H9 (cell line): ENCODE data around the gene RDH5. TPM values are rescaled to one million over a fixed set of nuclear protein-coding genes. Genes with fewer than 3 reads are reported as not detected.

ENCODE experiments used
- DNase-seq: peaks from one replicate; pipeline ENCODE4 v3.0.0-alpha.2; 2017
- H2AFZ ChIP-seq: one replicate; pipeline ENCODE4 v1.6.1; 2013; ENCODE audit warnings: mild to moderate bottlenecking, low read length, control low read depth, moderate library complexity
- H2AK5ac ChIP-seq: 2 replicates; pipeline ENCODE4 v1.6.1; 2013; ENCODE audit warnings: low read length, control low read depth, mixed read lengths; ENCODE audit not compliant: insufficient read length
- H2BK120ac ChIP-seq: one replicate; pipeline ENCODE4 v1.6.1; 2013; ENCODE audit warnings: low read depth, mild to moderate bottlenecking, low read length, control low read depth, inconsistent platforms; ENCODE audit not compliant: poor library complexity, severe bottlenecking
- H2BK12ac ChIP-seq: 2 replicates; pipeline ENCODE4 v1.6.1; 2013; ENCODE audit warnings: low read length, control low read depth, mixed read lengths, low read depth; ENCODE audit not compliant: insufficient read length
- H2BK15ac ChIP-seq: 2 replicates; pipeline ENCODE4 v1.6.1; 2013; ENCODE audit warnings: low read depth, low read length, control low read depth
- H2BK20ac ChIP-seq: one replicate; pipeline ENCODE4 v1.6.1; 2013; ENCODE audit warnings: low read depth, mild to moderate bottlenecking, low read length, control low read depth, inconsistent platforms; ENCODE audit not compliant: poor library complexity, severe bottlenecking
- H2BK5ac ChIP-seq: 2 replicates; pipeline ENCODE4 v1.6.1; 2013; ENCODE audit warnings: low read length, control low read depth, mixed read lengths; ENCODE audit not compliant: insufficient read length
- H3K14ac ChIP-seq: 2 replicates; pipeline ENCODE4 v1.6.1; 2013; ENCODE audit warnings: low read length, control low read depth; ENCODE audit not compliant: insufficient read depth
- H3K18ac ChIP-seq: 2 replicates; pipeline ENCODE4 v1.6.1; 2013; ENCODE audit warnings: low read depth, mild to moderate bottlenecking, mixed read lengths, low read length, control low read depth; ENCODE audit not compliant: insufficient read length
- H3K23ac ChIP-seq: 2 replicates; pipeline ENCODE4 v1.6.1; 2013; ENCODE audit warnings: low read length, control low read depth, mixed read lengths, low read depth; ENCODE audit not compliant: insufficient read length
- H3K23me2 ChIP-seq: 2 replicates; pipeline ENCODE4 v1.6.1; 2013; ENCODE audit warnings: low read depth, mild to moderate bottlenecking, mixed read lengths, low read length, control low read depth; ENCODE audit not compliant: insufficient read length, poor library complexity, severe bottlenecking
- H3K27ac ChIP-seq: 2 replicates; pipeline ENCODE4 v1.5.1; 2013; ENCODE audit warnings: low read length, control low read depth, mixed read lengths, low read depth; ENCODE audit not compliant: insufficient read length
- H3K27me3 ChIP-seq: 2 replicates; pipeline ENCODE4 v1.6.1; 2013; ENCODE audit warnings: low read length, control low read depth, inconsistent platforms; ENCODE audit not compliant: insufficient read depth
- H3K4ac ChIP-seq: 2 replicates; pipeline ENCODE4 v1.6.1; 2013; ENCODE audit warnings: low read depth, mild to moderate bottlenecking, control low read depth, inconsistent platforms, low read length, moderate library complexity
- H3K4me1 ChIP-seq: 2 replicates; pipeline ENCODE4 v1.6.1; 2013; ENCODE audit warnings: low read length, control low read depth, inconsistent platforms; ENCODE audit not compliant: insufficient read depth
- H3K4me2 ChIP-seq: 2 replicates; pipeline ENCODE4 v1.6.1; 2013; ENCODE audit warnings: low read length, control low read depth, mixed read lengths; ENCODE audit not compliant: insufficient read length, insufficient read depth
- H3K56ac ChIP-seq: 2 replicates; pipeline ENCODE4 v1.6.1; 2013; ENCODE audit warnings: low read depth, mild to moderate bottlenecking, mixed read lengths, low read length, control low read depth; ENCODE audit not compliant: insufficient read length
- H3K79me1 ChIP-seq: 2 replicates; pipeline ENCODE4 v1.6.1; 2013; ENCODE audit warnings: low read depth, mild to moderate bottlenecking, moderate library complexity, low read length, control low read depth, inconsistent platforms; ENCODE audit not compliant: insufficient read depth, poor library complexity, severe bottlenecking
- H3K79me2 ChIP-seq: 2 replicates; pipeline ENCODE4 v1.6.1; 2013; ENCODE audit warnings: low read length, control low read depth, inconsistent platforms; ENCODE audit not compliant: insufficient read depth
- H3K9ac ChIP-seq: 2 replicates; pipeline ENCODE4 v1.6.1; 2013; ENCODE audit warnings: low read length, control low read depth, mixed read lengths; ENCODE audit not compliant: insufficient read length; ENCODE audit errors: extremely low read depth
- H3K9me3 ChIP-seq: one replicate; pipeline ENCODE4 v1.6.1; 2013; ENCODE audit warnings: low read depth, low read length, inconsistent platforms; ENCODE audit not compliant: control insufficient read depth
- H3T11ph ChIP-seq: one replicate; pipeline ENCODE4 v1.6.1; 2013; ENCODE audit warnings: mild to moderate bottlenecking, low read length, control low read depth, inconsistent platforms
- H4K20me1 ChIP-seq: one replicate; pipeline ENCODE4 v1.6.1; 2013; ENCODE audit not compliant: control insufficient read depth, insufficient read length, insufficient read depth
- H4K5ac ChIP-seq: 2 replicates; pipeline ENCODE4 v1.6.1; 2013; ENCODE audit warnings: low read depth, mild to moderate bottlenecking, mixed read lengths, low read length, control low read depth; ENCODE audit not compliant: insufficient read length
- H4K8ac ChIP-seq: replicated peaks from 2 replicates; pipeline ENCODE4 v1.6.1; 2013; ENCODE audit warnings: low read length, control low read depth, mixed read lengths, low read depth; ENCODE audit not compliant: insufficient read length
- H4K91ac ChIP-seq: 2 replicates; pipeline ENCODE4 v1.6.1; 2013; ENCODE audit warnings: low read depth, mild to moderate bottlenecking, moderate library complexity, mixed read lengths, low read length, control low read depth; ENCODE audit not compliant: insufficient read length
- H3K27ac Mint-ChIP-seq, 3 experiments: 2 replicates in 2 of 3; 3 replicates in 1 of 3; pipeline ENCODE4 v1.8.0; 2020 to 2021; ENCODE audit warnings: mixed read lengths in 3 of 3, mild to moderate bottlenecking in 1 of 3, moderate library complexity in 1 of 3
- H3K27me3 Mint-ChIP-seq: 2 replicates; pipeline ENCODE4 v1.8.0; 2021; ENCODE audit warnings: low read depth, mild to moderate bottlenecking, moderate library complexity, mixed read lengths
- H3K36me3 Mint-ChIP-seq, 3 experiments: 2 replicates in 2 of 3; 3 replicates in 1 of 3; pipeline ENCODE4 v1.8.0; 2020 to 2021; ENCODE audit warnings: low read depth in 3 of 3, mixed read lengths in 3 of 3; ENCODE audit not compliant: insufficient read depth in 1 of 3
- H3K4me1 Mint-ChIP-seq, 2 experiments: 2 replicates each; pipeline ENCODE4 v1.8.0; 2020; ENCODE audit warnings: mixed read lengths in 2 of 2
- H3K4me3 Mint-ChIP-seq, 2 experiments: 2 replicates in 1 of 2; 3 replicates in 1 of 2; pipeline ENCODE4 v1.8.0; 2020 to 2021; ENCODE audit warnings: mild to moderate bottlenecking in 2 of 2, mixed read lengths in 2 of 2, moderate library complexity in 1 of 2
- H3K9me3 Mint-ChIP-seq, 2 experiments: 2 replicates in 1 of 2; 3 replicates in 1 of 2; pipeline ENCODE4 v1.8.0; 2020; ENCODE audit warnings: mild to moderate bottlenecking in 2 of 2, mixed read lengths in 2 of 2, moderate library complexity in 1 of 2
- WGBS: extraction: QIAGEN DNeasy Blood & Tissue Kit; methylation state at CpG from one replicate; pipeline ENCODE4 v1.1.7; 2013; ENCODE audit warnings: missing lambda C conversion rate, low lambda C conversion rate, mixed read lengths; ENCODE audit not compliant: insufficient read length; ENCODE audit errors: extremely low coverage; 5-methylcytosine and 5-hydroxymethylcytosine counted together
- total RNA-seq: library from RNA; stranded (reverse); gene quantifications from 2 replicates; pipeline ENCODE4 v1.2.1, GENCODE V29; 2021
- TF ChIP-seq, protein P1 (sequence below): fragments of 200-600 bp; sonication (generic); conservative IDR thresholded peaks from 3 replicates; pipeline ENCODE4 v1.8.0; 2021; ENCODE audit warnings: antibody characterized with exemption, mild to moderate bottlenecking

The RDH5 gene
- total RNA-seq, 1 experiment from 2014 or later, result 6.6 TPM

DNA sequence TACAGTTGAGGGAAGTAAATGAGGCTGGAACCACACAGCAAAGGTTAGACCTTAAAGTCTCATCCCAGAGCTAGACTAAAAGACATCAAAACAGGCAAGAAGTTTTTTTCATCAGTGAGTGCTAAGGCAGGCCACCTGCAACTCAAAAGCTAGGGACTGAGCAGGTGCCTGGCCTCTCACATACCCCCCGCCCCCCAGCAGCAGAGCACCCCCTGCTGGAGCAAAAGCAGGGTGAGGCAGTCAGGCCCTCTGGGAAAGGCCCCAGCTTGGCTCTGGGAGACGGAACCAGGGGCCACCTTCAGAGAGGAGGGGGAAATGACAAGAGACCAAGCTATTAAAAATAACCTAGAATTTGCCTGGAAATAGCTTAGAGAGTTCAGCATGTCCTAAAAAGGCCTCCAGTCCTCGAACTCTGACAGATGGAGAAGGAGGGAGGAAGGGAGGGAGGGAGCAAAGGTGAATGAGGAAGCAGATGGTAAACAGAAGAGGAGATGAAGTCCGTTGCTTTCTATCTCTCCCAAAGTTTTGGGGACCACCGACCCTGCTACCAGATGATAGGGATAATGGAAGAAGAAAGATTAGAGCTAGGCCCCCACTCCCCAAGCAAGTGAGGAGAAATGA lies 14.3 kb upstream of the RDH5 start:
- Histone ChIP-seq H2BK5ac (no peak overlapping the region), H3K23me2 (peaks cover 16% of the 10 kb centered on the region), H3K79me1 (peaks cover 5% of the 10 kb centered on the region), H4K20me1 (peaks cover 7% of the 10 kb centered on the region), H2BK12ac (no peak overlapping the region), H3K4ac (no peak overlapping the region), H2AK5ac (no peak overlapping the region), H4K8ac (no peak overlapping the region), H3K9me3 (no peaks in the 10 kb centered on the region), H4K5ac (no peak overlapping the region), H3K9ac (no peak overlapping the region), H2BK15ac (no peak overlapping the region), H4K91ac (no peak overlapping the region), H3K27ac (no peak overlapping the region), H3K56ac (no peak overlapping the region), H3K18ac (no peak overlapping the region), H2AFZ (no peak overlapping the region), H3K23ac (no peak overlapping the region), H3T11ph (no peak overlapping the region), H3K4me1 (0 out of 2 replicates have a peak, but pooled peaks cover 2% of the 10 kb centered on the region), H2BK120ac (no peak overlapping the region), H3K14ac (no peak overlapping the region), H3K4me2 (peak overlapping the region; percentile 88), H3K79me2 (no peaks in the 10 kb centered on the region; the same call in 1 of the 2 replicates), H2BK20ac (no peak overlapping the region), H3K27me3 (no peaks in the 10 kb centered on the region)
- Mint-ChIP-seq H3K9me3 (no peaks in the 10 kb centered on the region), H3K4me1 (peaks cover 42 to 45% of the 10 kb centered on the region in 2 experiments), H3K36me3 (peaks cover 3 to 20% (median 12%) of the 10 kb centered on the region in 3 experiments; a peak in 4 of 7 replicates), H3K4me3 (peak overlapping the region; percentile 92 to 98), H3K27ac (no peak overlapping the region), H3K27me3 (peaks cover 15% of the 10 kb centered on the region)
- WGBS, result no CpG with 5 or more reads among the region's 5 CpGs
- peak; percentile 79 for DNase-seq
- TF ChIP-seq, protein P1, sequence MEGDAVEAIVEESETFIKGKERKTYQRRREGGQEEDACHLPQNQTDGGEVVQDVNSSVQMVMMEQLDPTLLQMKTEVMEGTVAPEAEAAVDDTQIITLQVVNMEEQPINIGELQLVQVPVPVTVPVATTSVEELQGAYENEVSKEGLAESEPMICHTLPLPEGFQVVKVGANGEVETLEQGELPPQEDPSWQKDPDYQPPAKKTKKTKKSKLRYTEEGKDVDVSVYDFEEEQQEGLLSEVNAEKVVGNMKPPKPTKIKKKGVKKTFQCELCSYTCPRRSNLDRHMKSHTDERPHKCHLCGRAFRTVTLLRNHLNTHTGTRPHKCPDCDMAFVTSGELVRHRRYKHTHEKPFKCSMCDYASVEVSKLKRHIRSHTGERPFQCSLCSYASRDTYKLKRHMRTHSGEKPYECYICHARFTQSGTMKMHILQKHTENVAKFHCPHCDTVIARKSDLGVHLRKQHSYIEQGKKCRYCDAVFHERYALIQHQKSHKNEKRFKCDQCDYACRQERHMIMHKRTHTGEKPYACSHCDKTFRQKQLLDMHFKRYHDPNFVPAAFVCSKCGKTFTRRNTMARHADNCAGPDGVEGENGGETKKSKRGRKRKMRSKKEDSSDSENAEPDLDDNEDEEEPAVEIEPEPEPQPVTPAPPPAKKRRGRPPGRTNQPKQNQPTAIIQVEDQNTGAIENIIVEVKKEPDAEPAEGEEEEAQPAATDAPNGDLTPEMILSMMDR, result peak; percentile 79
